NCI-H1417 treated with DMSO at 0.1 percent for 48 hours (cell line): ENCODE data around the gene ESPNL.

Experiments
- DNase-seq: peaks from one replicate; lab custom pipeline; 2025; lab: John Stamatoyannopoulos, UW

The ESPNL gene

DNA sequence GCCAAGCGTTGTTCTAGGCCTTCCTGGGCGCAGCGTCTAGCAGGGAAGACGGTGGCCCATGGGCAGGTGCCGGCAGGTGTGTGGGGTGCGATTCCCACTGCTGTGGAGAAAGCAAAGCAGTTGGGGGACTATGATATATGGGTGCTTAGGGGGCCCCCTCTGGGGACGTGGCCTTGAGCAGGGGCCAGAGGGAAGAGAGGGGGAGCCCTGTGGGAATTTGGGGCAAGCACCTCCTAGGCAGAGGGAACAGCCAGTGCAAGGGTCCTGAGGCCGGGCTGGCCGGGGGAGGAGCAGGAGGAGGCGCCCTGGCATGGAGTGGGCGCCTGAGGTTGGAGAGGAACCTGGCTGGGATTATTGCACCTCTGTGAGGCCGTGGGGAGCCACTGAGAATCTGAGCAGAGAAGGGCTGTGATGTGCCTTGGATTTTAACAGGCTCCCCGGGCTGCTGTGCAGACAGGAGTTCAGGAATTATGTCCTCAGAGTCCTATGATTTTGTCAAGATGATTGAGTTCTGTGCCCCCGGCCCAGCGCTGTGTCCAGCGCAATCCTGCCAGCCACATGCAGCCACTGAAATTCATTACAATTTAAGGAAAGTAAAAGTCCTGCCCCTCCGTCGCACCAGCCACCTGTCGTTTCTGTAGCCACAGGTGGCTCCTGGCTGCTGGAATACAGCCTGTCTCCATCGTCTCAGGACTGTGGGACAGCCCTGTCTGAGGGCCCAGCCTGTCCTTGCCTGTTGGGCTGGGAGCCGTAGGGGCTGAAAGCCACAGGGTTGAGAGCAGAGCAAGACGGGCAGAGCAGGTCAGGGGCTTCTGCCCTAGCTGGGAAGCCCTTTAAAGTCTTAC, 29.2 kb downstream of the ESPNL start:
- DNase-seq, result no peak

DNA sequence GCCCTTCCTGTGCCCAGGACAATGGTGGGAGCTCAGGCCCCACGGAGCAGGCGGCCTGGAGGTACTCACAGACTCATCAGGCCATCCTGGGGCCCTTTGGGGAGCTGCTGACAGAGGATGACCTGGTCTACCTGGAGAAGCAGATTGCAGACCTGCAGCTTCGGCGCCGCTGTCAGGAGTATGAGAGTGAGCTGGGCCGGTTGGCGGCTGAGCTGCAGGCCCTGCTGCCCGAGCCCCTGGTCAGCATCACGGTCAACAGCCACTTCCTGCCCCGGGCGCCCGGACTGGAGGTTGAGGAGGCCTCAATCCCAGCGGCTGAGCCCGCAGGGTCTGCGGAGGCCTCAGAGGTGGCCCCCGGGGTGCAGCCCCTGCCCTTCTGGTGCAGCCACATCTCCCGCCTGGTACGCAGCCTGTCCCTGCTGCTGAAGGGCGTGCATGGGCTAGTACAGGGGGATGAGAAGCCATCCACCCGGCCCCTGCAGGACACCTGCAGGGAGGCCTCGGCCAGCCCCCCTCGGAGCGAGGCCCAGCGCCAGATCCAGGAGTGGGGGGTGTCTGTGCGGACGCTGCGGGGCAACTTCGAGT, 30.1 kb downstream of the ESPNL start:
- no peak for DNase-seq

GRCh38 chr2:238130696-238131628, 30.8 kb downstream of the ESPNL start:
- no peak for DNase-seq

- no peak for DNase-seq
These were observed 31.8 kb downstream of the ESPNL start for GRCh38 chr2:238131761-238132462.

DNA sequence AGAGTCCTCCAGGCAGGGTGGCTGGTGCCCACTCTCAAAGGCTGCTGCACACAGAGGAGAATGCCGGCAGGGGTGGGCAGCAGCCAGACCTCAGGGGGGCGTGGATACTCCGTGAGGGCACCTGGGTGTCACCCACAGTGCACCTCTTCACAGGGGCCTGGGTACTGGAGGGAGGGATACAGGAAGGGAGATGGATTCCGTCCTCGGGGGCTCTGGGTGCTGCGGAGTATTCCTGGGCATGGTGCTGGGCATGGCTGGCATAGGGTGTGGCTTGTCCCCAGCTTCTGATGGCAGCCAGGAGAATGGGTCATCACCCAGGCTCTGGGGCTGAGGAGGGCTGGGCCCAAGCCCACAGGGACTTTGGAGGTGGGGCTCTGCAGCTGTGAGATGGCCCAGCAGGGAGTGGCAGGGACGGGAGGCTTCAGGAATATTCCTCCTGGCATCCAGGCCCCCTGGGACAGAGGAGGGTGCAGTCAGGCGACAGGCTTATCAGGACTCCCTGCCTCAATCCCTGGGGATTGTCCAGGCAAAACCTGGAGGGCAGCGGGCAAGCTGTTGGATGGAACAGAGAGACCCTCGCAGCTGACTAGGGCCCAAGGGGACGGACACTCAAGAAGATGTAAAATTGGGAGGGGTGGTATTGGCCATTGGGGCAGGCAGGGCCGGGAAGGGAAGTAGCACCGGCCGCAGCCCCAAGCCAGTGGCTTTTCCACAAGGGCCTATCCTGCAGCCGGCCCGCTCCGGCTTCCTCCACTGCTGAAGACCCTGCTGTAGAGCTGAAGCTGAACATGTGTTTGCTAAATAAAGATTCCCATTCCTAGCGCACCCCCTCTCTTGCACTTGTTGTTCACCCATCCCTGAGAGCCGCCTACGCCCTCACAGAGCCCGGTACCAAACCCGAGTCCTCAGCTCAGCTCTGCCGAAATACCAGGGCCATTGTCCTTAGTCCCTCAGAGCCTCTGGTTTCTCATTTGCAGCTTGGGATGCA, 32.6 kb downstream of the ESPNL start:
- no peak for DNase-seq

DNA sequence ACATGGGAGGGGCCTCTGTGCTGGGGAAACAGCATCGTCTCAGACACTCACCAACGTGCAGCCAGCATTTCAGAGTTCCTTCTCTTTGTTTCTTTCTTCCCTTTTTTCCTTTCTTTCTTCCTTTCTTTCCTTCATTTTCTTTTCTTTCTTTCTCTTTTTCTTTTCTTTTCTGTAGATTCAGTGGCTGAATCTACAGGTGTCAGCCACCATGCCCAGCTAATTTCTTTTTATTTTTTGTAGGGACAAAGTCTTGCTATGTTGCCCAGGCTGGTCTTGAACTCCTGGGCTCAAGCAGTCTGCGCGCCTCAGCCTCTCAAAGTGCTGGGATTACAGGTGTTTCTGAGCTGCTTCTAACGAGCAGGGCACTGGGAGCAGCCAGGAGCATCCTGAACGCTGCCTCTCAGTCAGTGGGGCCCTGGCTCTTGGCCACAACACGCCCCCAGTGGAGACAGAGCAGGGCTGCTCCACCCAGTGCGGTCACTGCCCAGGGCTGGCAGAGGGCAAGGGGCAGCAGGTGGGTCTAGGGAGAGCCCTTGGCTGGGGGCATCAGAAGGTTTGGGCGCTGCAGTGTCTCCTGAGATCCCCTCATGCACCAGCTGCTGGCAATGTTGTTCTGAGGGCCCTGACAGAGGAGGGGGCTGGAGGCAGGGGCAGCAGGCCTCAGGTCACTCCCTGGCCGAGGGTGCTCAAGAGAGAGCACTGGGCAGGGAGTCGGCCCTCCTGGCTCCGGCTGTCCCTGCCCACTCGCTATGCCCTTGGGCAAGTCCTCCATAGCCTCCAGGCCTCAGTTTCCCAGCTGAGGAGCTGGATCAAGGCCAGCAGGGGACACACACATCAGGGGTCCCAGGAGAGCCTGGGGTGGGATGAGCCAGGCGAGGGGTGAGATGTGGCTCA, 33.6 kb downstream of the ESPNL start:
- no peak for DNase-seq

DNA sequence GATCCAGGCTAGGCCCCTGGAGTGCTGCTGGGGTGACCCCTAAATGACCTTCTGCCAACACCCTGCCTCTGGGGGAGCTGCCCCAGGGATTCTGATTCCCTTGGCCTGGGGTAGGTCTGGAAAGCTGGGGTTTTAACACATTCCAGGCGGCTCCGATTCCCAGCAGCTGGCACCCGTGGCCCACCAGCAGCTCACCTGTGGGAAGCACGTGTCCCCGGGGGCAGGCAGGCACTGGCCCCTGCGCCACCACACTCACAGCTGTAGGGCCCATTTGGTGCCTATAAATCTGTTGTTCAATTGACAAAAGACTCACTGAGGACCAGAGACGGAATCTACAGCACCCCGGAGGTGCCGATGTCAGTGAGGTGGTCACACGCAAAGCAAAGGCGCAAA, 34.2 kb downstream of the ESPNL start:
- DNase-seq, result no peak

DNA sequence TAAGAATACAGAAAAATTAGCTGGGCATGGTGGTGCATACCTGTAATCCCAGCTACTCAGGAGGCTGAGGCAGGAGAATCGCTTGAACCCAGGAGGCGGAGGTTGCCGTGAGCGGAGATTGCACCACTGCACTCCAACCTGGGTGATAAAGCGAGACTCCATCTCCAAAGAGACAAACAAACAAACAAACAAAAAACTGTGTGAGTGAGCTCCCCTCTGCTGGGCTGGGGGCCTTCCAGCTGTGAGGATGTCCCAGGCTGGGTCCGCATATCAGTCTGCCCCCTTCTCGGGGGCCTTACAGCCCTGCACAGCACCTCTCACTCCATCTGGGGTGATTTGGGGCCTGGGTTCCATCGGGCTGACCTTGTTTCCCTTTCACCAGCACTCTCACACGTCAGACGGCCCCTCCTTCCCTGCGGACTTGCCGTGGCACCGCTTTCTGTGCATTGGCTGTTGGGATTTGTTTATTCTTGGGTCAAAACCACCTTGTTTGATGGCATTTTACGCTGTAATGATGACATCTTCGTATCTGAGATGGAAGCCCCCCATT, 35.5 kb downstream of the ESPNL start:
- DNase-seq, result no peak

DNA sequence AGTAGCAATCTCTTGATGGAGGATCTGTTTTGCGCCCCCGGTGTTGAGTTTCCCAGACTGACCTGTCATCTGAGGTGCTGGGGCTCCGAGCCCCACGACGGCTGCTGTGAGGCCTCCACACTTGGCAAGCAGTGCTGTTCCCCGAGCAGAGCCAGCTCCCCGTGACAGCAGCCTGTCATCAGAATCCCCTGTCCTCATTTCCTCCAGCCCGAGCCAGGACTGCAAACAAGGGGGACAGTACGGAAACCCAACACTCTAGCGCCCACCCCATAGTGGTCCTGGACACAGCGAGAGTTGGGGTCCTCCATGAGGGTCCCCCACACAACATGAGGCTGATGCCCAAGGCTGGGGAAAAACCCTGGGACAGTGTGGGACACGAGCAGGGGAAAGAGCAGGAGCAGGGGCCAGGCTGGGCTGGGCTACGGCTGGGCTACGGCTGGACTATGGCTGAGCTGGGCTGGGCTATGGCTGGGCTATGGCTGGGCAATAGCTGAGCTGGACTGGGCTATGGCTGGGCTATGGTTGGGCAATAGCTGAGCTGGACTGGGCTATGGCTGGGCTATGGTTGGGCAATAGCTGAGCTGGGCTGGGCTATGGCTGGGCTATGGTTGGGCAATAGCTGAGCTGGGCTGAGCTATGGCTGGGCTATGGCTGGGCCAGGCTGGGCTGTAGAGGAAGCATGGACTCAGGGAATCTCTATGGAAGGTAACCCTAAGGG, 36.8 kb downstream of the ESPNL start:
- no peak for DNase-seq

DNA sequence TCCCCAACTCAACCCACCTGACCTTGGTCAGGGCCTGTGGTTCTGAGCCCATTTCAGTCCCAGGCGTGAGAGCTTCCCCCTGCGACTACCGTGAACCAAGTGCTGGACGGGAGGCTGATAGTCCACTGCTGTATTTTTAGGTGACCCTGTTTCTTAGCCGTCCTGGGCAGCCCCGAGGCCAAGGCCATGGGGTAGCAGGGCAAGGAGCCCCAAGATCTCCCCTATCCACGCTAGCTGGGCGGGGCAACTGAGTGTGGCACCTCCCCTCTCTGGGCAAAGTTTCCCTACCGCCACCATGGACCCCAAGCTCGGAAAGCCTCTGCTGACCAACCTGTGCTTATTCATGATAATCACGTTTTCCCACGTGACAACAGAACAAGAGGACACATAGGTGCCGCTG, 37.7 kb downstream of the ESPNL start:
- DNase-seq, result no peak

DNA sequence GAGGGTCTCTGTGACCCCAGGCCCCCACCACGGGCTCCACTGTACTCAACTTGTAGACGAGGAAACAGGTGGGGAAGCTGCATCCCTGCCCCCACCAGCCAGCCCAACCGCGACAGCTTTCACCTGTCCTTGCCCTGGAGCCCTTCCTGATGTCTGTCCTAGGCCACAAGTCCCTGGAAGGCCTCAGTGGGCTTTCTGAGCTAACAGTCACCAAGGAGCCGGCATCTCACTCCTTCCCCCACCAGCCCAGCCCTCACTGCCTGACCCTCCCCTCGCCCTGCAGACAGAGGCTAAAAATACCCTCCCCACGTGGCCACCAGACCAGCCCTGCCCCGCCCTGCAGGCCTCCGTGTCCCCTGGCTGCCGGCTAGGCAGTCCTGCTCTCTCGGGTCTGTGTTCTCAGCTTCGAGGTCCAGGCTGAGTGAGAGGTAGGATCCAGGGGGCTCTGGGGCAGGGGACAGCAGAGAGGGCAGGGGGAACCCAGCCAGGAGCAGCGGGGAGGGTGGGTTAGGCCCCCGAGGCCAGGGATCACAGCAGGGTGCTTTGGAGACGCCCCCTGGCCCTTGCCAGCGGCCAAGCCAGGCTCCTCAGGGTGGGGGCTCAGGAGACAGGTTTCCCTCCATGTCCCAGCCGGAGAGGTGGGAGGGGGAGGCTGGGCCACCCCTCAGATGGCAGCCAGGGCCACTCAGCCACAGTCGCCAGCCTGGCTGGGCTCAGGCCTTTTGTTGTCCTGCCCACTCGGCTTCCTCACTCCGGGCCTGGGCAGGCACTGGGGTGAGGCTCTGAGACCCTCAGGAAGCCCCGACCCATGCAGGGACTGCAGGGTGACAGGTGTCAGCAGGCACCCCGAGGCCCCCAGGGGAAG, 38.4 kb downstream of the ESPNL start, which contains the start of gene KLHL30:
KLHL30 (plus strand) TSS at position 338 of the 865 bp plus-strand sequence. CDS start 2,087 bp downstream, outside the sequence.
- no peak for DNase-seq

- DNase-seq, result no peak
These were observed 39.3 kb downstream of the ESPNL start for GRCh38 chr2:238139196-238140039.

- DNase-seq, result no peak
These were observed 39.9 kb downstream of the ESPNL start for GRCh38 chr2:238140040-238140439.

DNA sequence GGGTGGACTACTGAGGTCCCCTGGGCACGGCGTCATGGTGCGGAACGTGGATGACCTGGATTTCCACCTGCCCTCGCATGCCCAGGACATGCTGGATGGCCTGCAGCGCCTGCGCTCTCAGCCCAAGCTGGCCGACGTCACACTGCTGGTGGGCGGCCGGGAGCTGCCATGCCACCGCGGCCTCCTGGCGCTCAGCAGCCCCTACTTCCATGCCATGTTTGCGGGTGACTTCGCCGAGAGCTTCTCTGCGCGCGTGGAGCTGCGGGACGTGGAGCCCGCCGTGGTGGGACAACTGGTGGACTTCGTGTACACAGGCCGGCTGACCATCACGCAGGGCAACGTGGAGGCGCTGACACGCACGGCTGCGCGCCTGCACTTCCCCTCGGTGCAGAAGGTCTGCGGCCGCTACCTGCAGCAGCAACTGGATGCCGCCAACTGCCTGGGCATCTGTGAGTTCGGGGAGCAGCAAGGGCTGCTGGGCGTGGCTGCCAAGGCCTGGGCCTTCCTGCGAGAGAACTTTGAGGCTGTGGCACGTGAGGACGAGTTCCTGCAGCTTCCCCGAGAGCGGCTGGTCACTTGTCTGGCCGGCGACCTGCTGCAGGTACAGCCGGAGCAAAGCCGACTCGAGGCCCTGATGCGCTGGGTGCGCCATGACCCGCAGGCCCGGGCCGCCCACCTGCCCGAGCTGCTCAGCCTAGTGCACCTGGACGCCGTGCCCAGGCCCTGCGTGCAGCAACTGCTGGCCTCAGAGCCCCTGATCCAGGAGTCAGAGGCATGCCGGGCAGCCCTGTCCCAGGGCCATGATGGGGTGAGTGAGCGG, 40.8 kb downstream of the ESPNL start:
- no peak for DNase-seq

- no peak for DNase-seq
These were observed 41.6 kb downstream of the ESPNL start for GRCh38 chr2:238141541-238142318.
